Measurements from ENCODE around the gene DNTTIP2. TPM values are rescaled to one million over a fixed set of nuclear protein-coding genes. Genes with fewer than 3 reads are reported as not detected.

The DNTTIP2 gene
- total and polyA plus RNA-seq, 9 of the 15 experiments (the other 6 are each of a cell fraction or from before 2014, with no cell fraction given): 50.4 to 138 (median 97.0) TPM

- TF ChIP-seq CREB3 (tag; conservative IDR thresholded peaks at IDR 0.05; ENCODE audit: low read depth): no peak
- TF ChIP-seq, protein P1, sequence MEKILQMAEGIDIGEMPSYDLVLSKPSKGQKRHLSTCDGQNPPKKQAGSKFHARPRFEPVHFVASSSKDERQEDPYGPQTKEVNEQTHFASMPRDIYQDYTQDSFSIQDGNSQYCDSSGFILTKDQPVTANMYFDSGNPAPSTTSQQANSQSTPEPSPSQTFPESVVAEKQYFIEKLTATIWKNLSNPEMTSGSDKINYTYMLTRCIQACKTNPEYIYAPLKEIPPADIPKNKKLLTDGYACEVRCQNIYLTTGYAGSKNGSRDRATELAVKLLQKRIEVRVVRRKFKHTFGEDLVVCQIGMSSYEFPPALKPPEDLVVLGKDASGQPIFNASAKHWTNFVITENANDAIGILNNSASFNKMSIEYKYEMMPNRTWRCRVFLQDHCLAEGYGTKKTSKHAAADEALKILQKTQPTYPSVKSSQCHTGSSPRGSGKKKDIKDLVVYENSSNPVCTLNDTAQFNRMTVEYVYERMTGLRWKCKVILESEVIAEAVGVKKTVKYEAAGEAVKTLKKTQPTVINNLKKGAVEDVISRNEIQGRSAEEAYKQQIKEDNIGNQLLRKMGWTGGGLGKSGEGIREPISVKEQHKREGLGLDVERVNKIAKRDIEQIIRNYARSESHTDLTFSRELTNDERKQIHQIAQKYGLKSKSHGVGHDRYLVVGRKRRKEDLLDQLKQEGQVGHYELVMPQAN (IDR thresholded peaks at IDR 0.05; ENCODE audit: borderline replicate concordance): no peak
- TF ChIP-seq, protein P2, sequence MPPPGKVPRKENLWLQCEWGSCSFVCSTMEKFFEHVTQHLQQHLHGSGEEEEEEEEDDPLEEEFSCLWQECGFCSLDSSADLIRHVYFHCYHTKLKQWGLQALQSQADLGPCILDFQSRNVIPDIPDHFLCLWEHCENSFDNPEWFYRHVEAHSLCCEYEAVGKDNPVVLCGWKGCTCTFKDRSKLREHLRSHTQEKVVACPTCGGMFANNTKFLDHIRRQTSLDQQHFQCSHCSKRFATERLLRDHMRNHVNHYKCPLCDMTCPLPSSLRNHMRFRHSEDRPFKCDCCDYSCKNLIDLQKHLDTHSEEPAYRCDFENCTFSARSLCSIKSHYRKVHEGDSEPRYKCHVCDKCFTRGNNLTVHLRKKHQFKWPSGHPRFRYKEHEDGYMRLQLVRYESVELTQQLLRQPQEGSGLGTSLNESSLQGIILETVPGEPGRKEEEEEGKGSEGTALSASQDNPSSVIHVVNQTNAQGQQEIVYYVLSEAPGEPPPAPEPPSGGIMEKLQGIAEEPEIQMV (tag; conservative IDR thresholded peaks at IDR 0.05; ENCODE audit: low read depth): no peak
- TF ChIP-seq TCF3 (CRISPR knock-in tag; IDR thresholded peaks at IDR 0.05): peak; percentile 72
- no peak for TF ChIP-seq E2F3 (CRISPR knock-in tag; IDR thresholded peaks at IDR 0.05)
- TF ChIP-seq PRPF4 (IDR thresholded peaks at IDR 0.05; ENCODE audit: insufficient read depth, low read depth, low read length, poor library complexity, severe bottlenecking): no peak
- peak; percentile 70 for TF ChIP-seq ARID1B (IDR thresholded peaks at IDR 0.05)
- no peak for TF ChIP-seq GABPB2 (CRISPR knock-in tag; conservative IDR thresholded peaks at IDR 0.05)
- TF ChIP-seq BRD9 (IDR thresholded peaks at IDR 0.05; ENCODE audit: low read depth, partially characterized antibody): no peak
- no peak for TF ChIP-seq SETDB1 (IDR thresholded peaks at IDR 0.05; ENCODE audit: low read length)
- no peak for TF ChIP-seq ZNF23 (CRISPR knock-in tag; IDR thresholded peaks at IDR 0.05)
- no peak for TF ChIP-seq HBP1 (CRISPR knock-in tag; IDR thresholded peaks at IDR 0.05)
- no peak for TF ChIP-seq HMGN3 (IDR thresholded peaks at IDR 0.05; ENCODE audit: borderline replicate concordance, extremely low read depth, insufficient read length, low read depth, low read length)
- no peak for TF ChIP-seq FOXM1 (IDR thresholded peaks at IDR 0.05; ENCODE audit: low read depth)
- no peak for TF ChIP-seq FOXM1 (CRISPR knock-in tag; IDR thresholded peaks at IDR 0.05; ENCODE audit: low read depth)
- TF ChIP-seq POU5F1 (IDR thresholded peaks at IDR 0.05; ENCODE audit: borderline replicate concordance, low read depth, low read length, partially characterized antibody): no peak
- peak; percentile 43; the same call in 1 of the 2 replicates for TF ChIP-seq GABPA (tag; conservative IDR thresholded peaks at IDR 0.05; ENCODE audit: low read depth)
- peak; percentile 59 for TF ChIP-seq NCOR1 (IDR thresholded peaks at IDR 0.05)
- no peak for TF ChIP-seq BACH1 (tag; IDR thresholded peaks at IDR 0.05)
- TF ChIP-seq GABPB1 (CRISPR knock-in tag; IDR thresholded peaks at IDR 0.05): no peak
- no peak for TF ChIP-seq MBD2 (IDR thresholded peaks at IDR 0.05; ENCODE audit: borderline replicate concordance, low read depth)
These were observed 61.9 kb downstream of the DNTTIP2 start (continued) for GRCh38 chr1:93816970-93817678.

Data from K562 (cell line).